ENCODE results near the gene CACNA1C.

Gene CACNA1C

DNA sequence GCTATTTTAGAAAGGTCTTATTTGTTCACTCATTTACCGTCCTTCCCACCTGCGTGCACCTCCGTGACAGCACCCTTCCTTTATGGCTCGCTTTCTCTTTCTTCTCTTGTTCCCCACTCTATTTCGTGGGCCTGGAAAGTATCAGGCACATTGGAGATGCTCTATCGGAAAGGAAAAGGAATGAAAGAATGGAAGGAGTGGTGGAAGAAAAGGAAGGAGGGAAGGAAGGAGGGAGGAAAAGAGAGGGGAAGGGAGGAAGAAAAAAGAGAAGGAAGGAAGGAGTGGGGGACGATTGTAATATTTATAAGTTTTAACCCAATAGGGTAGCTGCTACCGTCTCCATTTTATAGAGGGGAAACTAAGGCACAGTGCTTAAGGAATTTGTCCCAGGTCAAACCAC lies 363.4 kb downstream of the CACNA1C start:
- DNase-seq (ENCODE audit: low read depth), result no peak

DNA sequence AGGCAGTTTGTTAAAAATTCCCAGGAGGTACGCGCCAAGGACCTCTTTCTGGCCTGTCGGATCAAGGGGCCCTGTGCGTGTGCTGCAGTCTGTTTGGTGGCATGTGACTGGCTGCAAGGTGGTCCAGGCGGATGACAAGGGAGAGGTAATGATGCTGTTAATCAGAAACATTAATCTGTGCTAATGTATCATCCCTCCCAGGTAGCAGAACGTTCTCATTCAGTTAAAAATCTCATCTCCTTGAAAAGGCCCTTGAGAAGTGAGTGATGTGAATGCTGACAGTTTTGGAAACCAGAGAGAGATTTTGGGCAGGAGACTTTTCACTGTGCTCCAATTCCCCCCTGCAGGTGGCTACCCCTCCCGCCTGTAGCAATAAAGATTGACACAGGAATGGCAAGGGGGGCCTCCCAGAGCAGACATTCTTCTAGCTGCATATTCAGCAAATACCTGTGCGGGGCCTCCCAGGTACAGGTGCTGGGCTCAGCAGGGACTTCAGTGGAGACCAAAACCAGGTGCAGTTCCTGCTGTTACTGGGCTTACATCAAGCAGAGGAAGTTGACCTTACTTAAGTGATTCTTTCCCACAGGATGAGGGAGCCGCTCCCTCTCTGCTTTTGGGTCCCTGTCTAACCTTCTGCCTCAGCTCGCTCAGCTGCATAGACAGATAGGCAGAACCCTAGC lies 364.8 kb downstream of the CACNA1C start:
- no peak for DNase-seq (ENCODE audit: low read depth)

DNA sequence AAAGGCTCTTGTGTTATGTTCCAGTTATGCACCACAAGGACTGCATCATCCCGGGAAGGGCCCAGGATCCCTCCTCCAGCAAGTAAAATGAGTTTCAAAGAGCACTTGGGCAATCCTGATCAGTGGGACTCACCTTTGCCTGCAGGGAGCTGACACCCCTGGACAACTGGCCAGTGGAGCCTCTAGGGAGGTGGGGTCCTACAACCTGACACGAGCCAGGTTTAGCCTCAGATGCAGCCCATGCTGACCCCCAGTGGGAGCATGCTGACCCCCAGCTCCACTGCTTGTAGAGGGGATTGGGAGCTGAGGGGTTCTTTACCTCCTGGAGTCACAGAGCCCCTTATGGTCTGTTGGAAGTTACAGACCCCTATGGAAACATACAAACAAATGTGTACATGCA lies 365.8 kb downstream of the CACNA1C start:
- DNase-seq (ENCODE audit: low read depth), result no peak

DNA sequence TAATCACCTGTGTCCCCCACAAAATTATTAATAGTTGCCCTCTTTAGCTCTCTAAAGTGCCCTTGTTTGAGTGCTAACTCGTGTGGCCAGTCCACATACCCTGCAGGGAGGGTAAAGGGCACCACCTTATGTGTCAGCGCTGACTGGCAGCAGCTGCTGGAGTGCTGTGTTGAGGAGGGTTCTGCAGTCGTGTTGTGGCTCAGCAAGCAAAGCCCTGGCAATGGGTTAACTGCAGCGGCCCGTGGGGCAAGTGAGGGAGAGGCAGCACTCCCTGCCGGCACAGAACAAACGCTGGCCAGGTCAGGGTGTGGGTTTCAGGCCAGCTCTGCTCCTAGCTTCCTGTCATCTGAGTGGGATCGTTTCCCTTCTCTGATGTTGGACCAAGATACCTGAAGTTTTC lies 369.8 kb downstream of the CACNA1C start:
- DNase-seq (ENCODE audit: low read depth), result no peak

DNA sequence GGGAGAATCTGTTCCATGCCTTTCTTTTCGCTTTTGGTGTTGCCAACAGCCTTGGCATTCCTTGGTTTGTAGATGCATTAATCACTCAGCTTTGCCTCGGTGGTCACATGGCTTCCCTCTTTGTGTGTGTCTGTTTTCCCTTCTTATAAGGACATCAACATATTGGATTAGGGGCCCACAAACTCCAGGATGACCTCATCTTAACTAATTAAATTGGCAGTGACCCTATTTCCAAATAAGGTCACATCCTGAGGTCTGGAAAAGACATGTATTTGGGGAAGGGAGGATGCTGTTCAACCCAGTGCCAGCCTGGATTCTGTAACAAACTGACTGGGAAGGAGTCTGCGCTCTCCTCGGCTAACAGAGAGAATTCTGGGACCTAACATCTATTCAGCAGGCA lies 376.2 kb downstream of the CACNA1C start:
- DNase-seq (ENCODE audit: low read depth), result no peak

DNA sequence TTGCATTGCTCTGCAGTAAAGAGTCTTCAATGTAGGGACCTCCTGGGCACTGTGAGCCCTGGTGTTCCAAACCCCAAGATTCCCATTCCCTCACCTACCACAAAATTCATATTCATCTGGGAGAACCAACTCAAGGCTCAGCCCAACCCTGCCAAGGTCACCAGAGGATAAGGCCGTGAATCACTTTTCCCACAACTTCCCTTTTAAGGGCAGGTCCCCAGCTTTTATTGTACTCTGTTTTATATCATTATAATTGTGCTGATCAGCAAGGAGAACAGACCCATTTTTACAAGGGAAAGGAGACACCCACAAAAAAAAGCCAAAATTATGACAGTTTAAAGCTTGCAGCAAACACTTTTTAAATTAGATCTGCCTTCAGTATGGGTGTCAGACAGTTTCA lies 379.0 kb downstream of the CACNA1C start:
- no peak for DNase-seq (ENCODE audit: low read depth)

DNA sequence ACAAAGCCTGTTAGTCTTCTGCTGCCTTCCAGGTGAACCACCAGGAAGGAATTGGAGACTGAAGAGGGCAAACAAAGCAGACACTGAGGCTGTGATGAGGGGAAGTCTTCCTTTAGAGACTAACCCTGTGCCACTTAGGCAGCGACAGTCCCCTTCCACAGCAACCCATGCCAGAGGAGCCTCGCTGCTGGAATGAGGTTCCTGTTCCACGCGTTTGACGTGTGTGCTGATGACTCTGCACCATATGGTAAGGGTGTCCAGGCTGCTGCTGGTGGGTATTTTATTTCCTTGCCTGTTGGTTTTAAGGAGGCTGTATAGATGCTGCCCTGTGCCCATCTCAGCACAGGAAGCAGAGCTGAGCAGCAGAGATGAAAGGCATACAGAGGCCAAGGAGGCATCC lies 380.1 kb downstream of the CACNA1C start:
- no peak for DNase-seq (ENCODE audit: low read depth)

DNA sequence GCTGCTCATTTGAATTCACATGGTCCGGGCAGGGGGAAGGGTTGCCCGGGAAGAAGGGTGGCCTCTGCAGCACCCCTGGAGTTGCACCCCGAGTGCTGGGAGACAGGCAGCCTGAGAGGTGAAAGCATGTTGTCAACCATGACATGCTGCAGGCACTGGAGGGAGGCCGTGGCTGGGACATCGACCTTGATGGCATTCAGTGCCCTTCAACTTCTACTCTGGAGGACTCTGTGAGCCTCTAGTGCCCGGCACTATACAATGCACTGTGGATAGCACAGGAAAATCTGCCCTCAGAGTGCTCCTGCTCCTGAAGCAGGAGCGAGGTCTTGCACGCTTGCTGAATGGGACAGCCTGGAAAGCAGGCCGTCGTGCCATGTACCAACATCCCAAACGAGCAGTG lies 382.7 kb downstream of the CACNA1C start:
- DNase-seq (ENCODE audit: low read depth), result no peak

DNA sequence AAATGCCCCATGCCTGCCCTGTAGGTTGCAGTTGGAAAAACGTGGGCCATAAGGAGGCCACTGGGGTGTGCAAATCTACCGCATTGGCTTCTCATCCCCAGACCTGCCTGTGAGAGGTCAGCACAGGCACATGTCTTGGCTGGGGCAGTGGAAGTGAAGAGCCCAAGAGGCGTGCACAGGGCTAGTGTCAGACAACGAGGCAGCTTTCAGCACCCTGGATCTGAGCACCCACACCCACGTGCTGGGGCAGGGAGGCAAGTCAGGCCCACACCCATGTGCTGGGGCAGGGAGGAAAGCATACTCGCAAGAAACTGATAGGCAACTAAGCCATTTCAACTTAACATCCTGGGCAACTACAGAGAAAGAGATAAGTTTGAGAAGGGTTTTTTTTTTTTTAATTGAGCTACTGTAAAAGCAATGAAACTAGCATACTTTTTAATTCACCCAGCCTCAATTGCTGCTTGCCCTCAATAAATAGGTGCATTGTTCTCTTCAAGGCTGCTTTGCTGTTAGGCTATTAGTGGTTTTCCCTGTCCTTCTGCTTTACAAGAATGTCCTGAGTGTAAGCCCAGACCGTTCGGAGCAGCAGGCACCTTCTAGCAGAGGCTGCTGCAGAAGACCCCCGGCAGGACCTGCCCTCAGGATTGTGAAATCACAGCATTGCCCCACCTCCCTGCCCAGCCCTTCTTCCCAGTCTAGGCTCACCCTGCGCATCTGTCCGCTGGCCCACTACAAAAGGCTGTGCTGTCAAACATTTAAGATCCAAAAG lies 386.7 kb downstream of the CACNA1C start:
- no peak for DNase-seq (ENCODE audit: low read depth)

DNA sequence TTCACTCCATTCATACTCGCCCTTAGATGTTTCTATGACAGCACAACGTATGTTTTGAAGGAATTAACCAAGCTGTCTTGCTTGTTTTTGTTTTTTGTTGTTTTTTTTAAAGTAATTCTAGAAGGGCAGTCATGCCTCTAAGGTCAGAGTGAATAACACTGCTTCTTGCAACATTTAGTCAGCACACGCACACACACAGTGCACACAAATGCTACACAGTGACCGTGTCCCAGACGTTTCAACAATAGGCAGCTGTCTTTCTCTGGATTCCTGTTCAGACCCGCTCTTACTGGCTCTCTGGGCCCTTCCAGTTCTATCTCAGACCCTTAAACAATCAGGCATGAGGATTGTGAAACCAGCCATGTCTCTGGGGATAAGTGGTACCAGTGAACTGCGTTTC lies 391.0 kb downstream of the CACNA1C start:
- DNase-seq (ENCODE audit: low read depth), result no peak

DNA sequence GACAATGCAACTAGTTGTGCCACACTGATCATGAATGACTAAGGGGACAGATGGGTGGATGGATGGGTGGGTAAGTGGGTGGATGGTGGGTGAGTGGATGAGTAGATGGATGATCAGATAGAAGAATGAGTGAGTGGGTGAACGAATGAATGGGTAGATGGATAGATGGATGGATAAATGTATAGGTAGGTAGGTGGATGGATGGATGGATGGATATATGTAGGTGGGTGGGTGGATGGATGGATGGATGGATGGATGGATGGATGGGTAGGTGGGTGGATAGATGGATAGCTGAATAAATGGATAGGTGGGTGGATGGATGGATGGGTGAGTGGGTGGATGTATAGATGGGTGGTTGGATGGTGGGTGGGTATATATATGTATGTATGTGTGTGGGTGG lies 393.2 kb downstream of the CACNA1C start:
- no peak for DNase-seq (ENCODE audit: low read depth)

DNA sequence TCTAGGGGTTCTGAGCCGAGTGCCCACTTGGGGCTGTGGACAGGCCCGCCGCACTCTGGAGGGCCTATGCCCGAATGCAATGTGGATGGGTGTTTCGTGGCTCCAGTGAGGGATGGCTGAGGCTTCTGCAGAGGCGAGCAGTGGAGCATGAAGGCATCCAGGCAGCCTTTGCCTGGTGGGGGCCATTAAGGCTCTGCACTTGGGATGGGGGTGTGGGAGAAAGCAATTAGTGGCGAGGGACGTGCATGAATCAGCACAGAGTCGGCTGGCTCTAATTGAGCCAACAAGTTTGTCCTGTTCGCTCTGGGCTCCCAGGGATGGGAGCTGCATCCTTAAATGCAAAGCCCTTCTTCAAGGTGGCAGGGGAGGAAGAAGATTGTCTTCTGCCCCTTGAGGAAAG lies 395.1 kb downstream of the CACNA1C start:
- no peak for DNase-seq (ENCODE audit: low read depth)

DNA sequence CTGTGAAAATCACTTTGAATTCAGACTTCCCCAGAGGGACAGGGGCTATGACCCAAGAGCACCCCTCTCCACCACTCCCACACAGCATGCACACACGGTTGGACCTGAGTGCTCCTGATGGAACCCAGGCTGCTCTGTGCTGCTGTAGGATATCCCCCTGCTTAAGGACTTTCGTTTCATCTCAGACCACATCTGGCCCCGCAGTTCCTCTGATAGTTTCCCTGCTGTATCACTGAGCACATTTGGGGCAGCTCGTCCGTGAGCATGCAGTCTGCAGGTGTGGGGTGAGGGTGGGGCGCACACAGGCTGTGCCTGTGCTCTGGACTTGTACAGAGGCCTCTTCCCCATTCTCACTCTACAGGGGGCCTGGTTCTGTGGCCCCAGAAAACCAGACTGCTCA lies 396.8 kb downstream of the CACNA1C start:
- no peak for DNase-seq (ENCODE audit: low read depth)

DNA sequence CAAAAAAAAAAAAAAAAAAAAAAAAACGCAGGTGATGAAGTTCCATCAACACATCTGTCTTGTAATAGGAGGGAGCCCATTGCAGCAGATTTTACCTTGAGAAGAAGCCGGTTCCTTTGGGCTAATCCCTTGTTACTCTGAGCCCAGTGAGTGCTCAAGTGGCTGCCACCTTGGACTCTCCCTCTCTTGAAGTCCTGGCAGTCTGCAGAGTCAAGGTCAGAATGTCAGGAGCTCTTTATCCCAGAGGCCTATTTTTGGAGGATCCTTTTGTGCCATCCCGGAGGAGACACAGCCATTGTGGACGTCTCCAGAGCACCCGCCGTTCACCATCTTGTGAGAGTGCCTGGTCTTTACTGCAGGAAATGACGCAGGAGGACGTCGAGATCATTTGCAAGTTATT lies 397.8 kb downstream of the CACNA1C start:
- no peak for DNase-seq (ENCODE audit: low read depth)

DNA sequence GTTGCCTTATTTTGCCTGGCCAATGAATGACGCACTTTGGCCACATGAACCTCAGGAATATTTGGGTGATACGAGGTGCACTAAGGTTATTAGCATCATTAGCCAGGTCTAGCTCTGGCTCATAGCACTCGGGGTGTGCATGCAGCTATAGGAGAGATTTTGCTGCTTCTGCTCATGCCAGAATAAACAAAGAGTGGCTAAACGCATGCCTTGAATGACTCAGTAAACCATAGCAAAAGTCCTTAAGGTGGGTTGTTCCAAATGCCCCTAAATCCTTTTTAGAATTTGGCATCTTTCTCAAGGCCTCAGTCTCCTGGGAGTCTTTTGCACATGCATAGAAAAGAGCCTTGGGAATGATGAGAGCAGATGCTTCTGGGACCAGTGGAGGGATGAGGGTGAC lies 398.2 kb downstream of the CACNA1C start:
- DNase-seq (ENCODE audit: low read depth), result no peak

DNA sequence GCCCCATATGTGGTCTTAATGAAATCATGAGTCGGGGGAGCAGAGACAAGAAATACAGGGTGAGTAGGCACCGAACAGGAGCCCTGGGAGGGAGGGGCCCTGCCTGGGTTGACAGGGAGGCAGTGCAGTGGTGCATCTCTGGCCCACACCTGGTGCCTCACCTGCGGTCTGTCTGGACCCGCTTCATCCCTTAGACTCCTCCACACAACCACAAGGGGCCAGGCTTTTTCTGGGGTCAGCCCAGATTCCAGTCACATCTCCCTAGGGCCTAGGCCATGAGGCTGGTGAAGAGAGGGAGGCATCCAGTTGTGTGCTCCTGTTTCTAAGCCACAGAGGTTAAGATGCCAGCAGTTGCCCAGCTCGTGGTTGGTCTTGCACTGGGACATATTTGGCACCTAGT lies 398.7 kb downstream of the CACNA1C start:
- no peak for DNase-seq (ENCODE audit: low read depth)

DNA sequence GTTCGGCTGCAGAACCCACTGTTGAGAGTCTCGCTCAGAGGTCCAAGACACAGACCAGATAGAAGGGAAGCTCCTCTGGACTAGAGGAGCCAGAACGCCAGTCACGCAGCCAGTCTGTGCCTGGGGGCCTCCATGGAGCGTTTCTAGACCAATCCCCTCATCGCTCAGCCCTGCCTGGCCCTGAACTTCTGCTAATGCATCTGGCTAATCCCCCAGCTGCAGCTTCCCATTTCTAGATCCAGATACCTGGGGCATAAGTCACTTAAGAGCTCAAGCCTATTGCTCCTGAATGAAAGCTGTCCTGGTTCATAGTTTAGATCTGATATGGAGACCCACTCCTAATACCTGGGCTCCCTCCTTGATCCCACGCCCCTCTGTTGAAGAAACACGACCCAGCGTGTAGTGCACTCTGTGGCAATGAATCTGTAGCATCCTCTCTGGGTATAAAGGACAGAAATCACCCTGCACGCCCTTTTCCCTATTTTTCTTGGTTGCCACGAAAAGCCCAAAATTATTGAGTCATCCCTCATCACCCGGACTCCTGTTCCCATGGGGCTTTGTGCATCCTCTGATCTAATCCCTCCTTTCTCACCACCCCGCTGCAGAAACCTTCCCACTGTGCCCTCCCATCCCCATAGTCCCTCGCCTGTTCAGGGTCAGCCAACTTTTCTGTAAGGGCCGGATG lies 400.4 kb downstream of the CACNA1C start:
- no peak for DNase-seq (ENCODE audit: low read depth)

DNA sequence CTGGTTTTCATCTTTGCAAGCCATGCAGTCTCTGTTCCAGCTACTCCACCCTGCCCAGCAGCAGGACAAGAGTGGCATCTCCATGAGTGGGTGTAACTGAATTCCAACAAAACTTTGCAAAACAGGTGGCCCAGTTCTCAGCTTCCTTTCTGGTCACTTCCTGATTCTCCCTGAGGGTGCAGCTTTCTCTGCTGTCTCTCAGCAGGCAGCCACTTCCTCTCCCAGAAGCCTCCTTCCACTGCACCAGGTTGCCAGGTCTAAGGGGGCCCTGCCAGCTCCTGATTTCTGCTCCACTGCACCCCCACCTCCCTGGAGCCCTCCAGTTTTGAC lies 400.9 kb downstream of the CACNA1C start:
- DNase-seq (ENCODE audit: low read depth), result no peak

DNA sequence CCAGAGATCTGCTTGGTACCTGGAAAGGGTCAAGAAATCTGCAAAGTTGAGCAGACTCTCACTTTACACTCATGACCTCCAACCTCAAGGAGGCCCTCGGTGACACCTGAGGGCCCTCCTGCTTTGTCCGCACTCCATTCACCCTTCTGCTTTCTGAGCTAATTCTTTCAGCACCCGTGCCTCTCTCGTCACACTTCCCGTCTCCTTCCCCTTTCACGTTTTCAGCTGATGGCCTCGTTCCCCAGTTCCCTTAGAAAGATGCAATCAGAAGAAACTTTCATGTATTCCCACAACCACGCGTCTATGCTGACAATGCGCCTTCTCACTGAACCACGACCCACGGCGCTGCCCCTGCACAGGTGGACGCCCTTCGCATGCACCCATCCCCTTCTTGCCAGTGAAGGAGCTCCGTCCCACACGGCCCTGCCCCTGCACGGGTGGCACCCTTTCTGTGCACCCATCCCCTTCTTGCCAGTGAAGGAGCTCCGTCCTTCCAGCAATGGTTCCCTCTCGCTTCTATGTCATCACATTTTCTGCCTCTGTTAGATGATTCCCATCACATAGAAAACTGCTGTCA lies 401.9 kb downstream of the CACNA1C start:
- DNase-seq (ENCODE audit: low read depth), result no peak

DNA sequence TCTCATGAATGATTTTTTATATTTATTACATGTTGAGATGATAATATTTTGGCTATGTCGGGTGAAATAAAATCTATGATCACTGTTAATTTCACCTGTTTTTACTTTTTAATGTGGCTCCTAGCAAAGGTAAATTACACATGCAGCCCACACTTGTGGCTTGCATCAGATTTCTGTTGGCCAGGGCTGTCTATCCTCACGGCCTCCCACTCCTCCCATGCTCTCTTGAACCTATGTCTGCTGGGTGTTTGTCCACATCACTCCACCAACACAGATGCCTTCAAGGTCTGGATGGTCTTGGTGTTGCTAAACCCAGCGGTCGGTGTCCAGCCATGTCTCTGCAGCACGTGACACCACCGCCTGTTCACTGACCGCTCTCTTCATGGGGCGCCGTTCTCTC lies 402.6 kb downstream of the CACNA1C start:
- no peak for DNase-seq (ENCODE audit: low read depth)

DNA sequence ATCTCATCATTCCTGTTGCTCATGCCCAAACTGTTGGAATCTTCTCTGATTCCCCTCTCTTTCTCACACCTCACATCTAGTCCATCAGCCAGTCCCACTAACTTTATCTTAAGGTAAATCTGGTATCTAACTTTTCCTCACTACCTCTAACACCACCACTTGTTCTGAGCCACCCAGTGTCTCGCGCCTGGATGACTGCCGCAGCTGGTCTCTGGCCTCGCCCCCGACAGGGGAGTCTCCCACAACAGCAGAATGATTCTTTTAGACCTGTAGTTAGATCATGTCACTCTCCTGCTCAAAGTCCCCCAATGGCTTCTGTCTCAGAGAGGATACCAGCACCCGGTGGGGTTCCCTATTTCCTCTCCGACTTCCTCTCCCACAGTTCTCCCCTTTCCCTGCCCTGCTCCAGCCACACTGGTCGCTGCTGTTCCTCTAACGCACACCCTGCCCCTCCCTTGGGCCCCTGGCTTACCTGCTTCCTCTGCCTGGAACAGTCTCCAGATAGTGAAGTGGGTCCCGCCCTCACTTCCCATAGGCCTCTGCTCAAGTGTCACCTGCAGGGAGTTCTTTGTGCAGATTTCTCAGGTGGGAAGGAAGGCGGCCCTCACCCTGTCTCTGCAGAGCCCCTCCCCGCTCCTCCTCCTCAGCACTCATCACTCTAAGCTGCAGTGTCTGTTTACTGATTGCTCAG lies 403.5 kb downstream of the CACNA1C start:
- DNase-seq (ENCODE audit: low read depth), result no peak

DNA sequence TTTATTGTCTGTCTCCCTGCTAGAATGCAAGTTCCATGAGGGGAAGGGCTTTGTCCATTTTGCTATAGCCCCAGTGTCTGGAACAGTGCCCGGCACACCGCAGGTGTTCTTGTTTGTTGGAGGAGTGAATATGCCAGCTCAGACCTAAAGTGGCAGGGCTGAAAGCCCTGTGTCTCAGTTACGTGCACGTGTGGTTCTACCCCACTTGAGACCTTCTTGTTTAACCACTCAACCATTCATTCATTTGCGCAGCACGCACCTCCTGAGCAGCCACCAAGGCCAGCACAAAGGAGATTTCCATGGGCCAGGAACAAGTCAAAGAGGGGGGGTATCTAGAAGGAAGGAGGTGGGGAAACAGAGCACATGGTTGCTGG lies 404.0 kb downstream of the CACNA1C start:
- no peak for DNase-seq (ENCODE audit: low read depth)

All from stimulated activated CD8-positive, alpha-beta memory T cell treated with anti-CD3 and anti-CD28 coated beads, Interleukin-15, amount 100 ng/mL, for 24 hours (primary cell).